GM21576 (cell line): ENCODE results near the gene SLC22A2.

ENCODE experiments used
- ATAC-seq: cut with Tn5 transposase; IDR thresholded peaks from one replicate; pipeline ENCODE4 v1.9.1; 2021; ENCODE audit warnings: mild to moderate bottlenecking, moderate library complexity; ENCODE audit not compliant: unreplicated experiment

SLC22A2 gene

DNA sequence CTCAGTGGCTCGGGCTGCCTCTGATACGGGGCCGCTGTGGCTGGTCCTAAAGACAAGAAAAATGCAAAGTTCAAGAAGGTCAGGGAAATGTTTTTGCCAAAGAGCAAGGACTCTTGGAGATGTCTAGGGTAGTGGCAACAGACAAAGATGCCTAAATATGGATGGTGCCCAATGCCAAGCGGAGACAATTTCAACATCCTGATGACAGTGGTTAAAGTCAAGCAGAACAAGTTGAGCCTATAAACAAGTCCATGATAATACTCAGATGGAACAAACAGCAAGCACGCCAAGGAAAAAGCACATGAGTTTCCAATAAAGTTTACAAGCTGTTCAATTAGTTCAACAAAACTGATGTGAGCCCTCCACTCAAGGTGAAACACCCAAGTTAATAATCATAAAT lies 85.9 kb downstream of the SLC22A2 start:
- ATAC-seq = no peak

DNA sequence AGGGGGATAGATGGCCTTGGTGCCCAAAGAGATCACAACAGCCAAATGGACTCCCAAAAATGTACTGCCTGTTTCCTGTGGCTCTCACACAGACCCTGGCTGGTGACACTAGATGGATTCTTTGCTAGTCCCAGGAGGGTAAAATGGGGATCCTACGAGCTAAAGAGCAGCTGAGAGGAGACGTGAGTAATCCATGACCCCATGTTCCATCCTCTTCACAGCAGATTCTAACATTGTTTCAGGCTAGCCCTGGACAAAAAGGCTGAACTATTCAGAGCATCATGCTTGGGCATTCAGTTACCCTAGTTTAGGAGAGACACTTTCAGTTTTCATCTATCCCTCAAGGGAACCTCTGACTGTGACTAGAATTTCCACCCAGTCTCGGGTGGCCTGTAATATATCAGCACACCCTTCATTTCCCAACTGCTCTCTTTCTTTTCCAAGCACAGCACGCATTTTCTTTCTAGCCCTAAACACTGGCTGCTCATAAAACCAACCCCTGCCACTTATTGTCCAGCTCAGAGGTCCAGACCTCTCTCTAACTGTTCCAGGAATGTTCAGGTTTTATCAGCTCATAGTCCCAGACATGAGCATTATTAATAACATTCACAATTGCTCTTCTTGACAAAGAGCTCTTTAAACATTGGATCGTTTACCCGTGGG lies 88.5 kb downstream of the SLC22A2 start:
- ATAC-seq = no peak

DNA sequence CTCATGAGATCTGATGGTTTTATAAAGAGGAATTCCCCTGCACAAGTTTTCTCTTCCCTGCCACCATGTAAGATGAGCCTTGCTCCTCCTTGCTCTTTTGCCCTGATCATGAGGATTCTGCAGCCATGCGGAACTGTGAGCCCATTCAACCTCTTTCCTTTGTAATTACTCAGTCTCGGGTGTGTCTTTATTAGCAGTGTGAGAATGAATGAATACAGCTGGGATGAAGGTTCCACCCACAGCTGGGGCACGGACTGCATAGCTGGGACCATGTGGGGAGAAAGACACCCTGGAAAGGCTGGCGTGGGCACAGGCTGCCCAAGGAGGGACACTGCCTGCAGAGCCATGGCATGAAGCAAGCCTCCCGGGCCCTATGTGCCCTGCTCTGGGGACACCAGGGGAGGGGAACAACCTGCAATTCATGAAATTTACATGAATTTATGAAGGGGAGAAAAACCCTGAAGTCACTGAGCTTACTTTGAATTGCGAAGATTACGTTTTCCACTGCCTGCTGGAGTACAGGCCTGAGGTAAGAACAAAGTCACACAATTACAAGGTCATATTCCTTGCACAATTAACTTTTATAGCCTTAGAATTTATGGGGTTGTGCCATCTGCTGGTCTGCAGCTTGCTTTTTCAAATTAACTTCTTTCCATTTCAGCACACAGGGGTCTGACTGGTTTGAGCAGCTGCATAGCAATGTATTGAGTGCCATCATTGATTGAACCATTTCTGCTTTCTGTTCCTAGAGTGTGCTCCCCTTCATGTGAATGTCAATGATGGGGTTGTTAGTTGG lies 90.8 kb downstream of the SLC22A2 start:
- no peak for ATAC-seq
